ENCODE data around the gene ELAVL1. TPM values are rescaled to one million over a fixed set of nuclear protein-coding genes. Genes with fewer than 3 reads are reported as not detected.

Gene ELAVL1
- total RNA-seq, 1 donor from 2014 or later: 37.4 TPM

- Histone ChIP-seq H3K4me3 (ENCODE audit: low read depth, low read length) (no peak overlapping the region), H3K36me3 (ENCODE audit: control insufficient read depth, insufficient read depth, low read length) (no peaks in the 10 kb centered on the region), H3K27me3 (ENCODE audit: control insufficient read depth, insufficient read depth, low read length) (no peaks in the 10 kb centered on the region)
- FAIRE-seq: no peak
- no peak for TF ChIP-seq CTCF (IDR thresholded peaks at IDR 0.05; ENCODE audit: insufficient read depth, low read length, severe bottlenecking)
- DNase-seq (ENCODE audit: low read depth): no peak
Measured at GRCh38 chr19:8023371-8023770, 17.9 kb upstream of the ELAVL1 start.

- Histone ChIP-seq H3K4me3 (ENCODE audit: low read depth, low read length) (no peak overlapping the region), H3K36me3 (ENCODE audit: control insufficient read depth, insufficient read depth, low read length) (no peaks in the 10 kb centered on the region), H3K27me3 (ENCODE audit: control insufficient read depth, insufficient read depth, low read length) (no peaks in the 10 kb centered on the region)
- no peak for TF ChIP-seq CTCF (IDR thresholded peaks at IDR 0.05; ENCODE audit: insufficient read depth, low read length, severe bottlenecking)
- DNase-seq (ENCODE audit: low read depth) (no peak), FAIRE-seq (no peak)
Measured at GRCh38 chr19:8022275-8022674, 16.8 kb upstream of the ELAVL1 start.

- no peak overlapping the region for H3K4me3 ChIP-seq (ENCODE audit: low read depth, low read length)
- TF ChIP-seq CTCF (IDR thresholded peaks at IDR 0.05; ENCODE audit: insufficient read depth, low read length, severe bottlenecking): no peak
- DNase-seq (ENCODE audit: low read depth) (no peak), FAIRE-seq (no peak)
- no peaks in the 10 kb centered on the region for H3K27me3 ChIP-seq (ENCODE audit: control insufficient read depth, insufficient read depth, low read length)
- H3K36me3 ChIP-seq (ENCODE audit: control insufficient read depth, insufficient read depth, low read length): no peaks in the 10 kb centered on the region
Measured at GRCh38 chr19:8021374-8021773, 15.9 kb upstream of the ELAVL1 start.

DNA sequence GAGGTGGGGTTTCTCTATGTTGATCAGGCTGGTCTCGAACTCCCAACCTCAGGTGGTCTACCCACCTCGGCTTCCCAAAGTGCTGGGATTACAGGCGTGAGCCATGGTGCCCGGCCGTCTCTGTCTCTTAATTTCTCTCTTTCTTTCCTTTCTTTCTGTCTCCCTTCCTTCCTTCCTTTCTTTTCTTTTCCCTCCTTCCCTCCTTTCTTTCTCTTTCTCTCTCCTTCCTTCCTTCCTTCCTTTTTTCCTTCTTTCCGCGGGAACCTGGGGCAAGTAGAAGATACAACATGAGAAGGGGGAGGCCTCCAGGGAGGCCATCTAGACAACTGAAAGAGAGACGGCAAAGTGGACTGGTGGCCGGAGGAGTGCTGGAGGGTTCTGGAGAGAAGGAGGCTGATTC lies 15.2 kb upstream of the ELAVL1 start:
- FAIRE-seq (no peak), DNase-seq (ENCODE audit: low read depth) (no peak)
- TF ChIP-seq CTCF (IDR thresholded peaks at IDR 0.05; ENCODE audit: insufficient read depth, low read length, severe bottlenecking): no peak
- Histone ChIP-seq H3K36me3 (ENCODE audit: control insufficient read depth, insufficient read depth, low read length) (no peaks in the 10 kb centered on the region), H3K27me3 (ENCODE audit: control insufficient read depth, insufficient read depth, low read length) (no peaks in the 10 kb centered on the region), H3K4me3 (ENCODE audit: low read depth, low read length) (no peak overlapping the region)

DNA sequence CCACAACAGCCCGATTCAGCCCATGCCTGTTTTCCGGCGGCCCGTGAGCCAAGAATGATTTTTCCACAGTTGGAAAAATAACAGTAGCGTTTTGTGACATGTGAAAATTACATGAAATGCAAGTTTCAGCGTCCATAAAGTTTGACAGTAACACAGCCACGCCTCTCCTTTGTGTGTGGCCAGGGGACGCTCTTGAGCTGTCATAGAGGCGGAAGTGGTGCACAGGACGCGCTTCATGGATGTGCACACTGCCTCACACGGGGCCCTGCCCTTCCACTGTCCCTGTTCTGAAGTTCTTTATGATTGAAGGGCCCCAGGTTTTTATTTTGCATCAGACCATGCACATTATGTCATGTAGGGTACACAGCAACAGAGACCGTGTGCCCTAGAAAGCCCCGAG lies 12.4 kb upstream of the ELAVL1 start:
- DNase-seq (ENCODE audit: low read depth): no peak
- no peak for FAIRE-seq
- Histone ChIP-seq H3K4me3 (ENCODE audit: low read depth, low read length) (no peak overlapping the region), H3K36me3 (ENCODE audit: control insufficient read depth, insufficient read depth, low read length) (no peaks in the 10 kb centered on the region), H3K27me3 (ENCODE audit: control insufficient read depth, insufficient read depth, low read length) (no peaks in the 10 kb centered on the region)
- TF ChIP-seq CTCF (IDR thresholded peaks at IDR 0.05; ENCODE audit: insufficient read depth, low read length, severe bottlenecking): no peak

DNA sequence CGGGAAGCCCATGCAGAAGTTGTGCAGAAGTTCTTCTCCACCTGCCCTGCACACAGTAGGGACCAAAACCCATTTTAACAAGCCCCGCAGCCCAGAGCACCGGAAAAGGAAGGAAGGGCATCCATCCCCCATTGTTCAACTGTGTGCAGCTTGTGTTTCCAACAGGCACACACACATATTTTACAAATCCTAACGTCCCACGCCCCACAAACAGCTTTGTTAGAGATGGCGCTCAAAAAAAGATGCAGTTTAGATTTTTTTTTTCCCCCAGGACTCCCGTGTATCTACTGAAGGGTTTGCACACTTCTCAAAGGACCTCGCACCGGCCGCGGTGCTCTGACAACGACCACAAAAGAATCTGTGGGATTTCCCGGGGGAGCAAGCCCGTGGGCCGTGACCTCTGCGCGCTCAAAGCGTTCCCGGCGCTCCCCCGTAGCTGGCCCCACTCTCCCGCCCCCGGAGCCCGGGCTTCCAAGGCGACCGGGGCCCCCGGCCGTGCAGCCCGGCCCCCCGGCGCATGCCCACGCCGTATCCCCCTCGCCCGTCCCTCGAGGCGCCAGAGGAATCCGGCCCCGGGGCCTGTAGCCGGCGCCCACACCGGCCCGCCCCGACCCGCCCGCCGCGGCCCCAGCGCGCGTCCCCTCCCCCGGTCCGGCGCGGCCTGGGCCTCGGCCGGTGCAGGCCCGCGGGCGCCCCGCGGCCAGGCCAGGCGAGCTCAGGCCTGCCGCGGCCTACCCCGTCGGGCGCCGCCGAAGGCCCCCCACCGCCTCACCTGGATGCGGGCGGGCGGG lies 523 bp downstream of the ELAVL1 start:
- H3K4me3 ChIP-seq (ENCODE audit: low read depth, low read length): peak overlapping the region; percentile 58
- no peaks in the 10 kb centered on the region for H3K27me3 ChIP-seq (ENCODE audit: control insufficient read depth, insufficient read depth, low read length)
- no peak for TF ChIP-seq CTCF (IDR thresholded peaks at IDR 0.05; ENCODE audit: insufficient read depth, low read length, severe bottlenecking)
- no peaks in the 10 kb centered on the region for H3K36me3 ChIP-seq (ENCODE audit: control insufficient read depth, insufficient read depth, low read length)
- no peak for DNase-seq (ENCODE audit: low read depth)
- no peak for FAIRE-seq

Measured in bronchial epithelial cell (primary cell).